Type B pancreatic cell (in vitro differentiated cells): ENCODE measurements around the gene CSRP3. TPM values are rescaled to one million over a fixed set of nuclear protein-coding genes. Genes with fewer than 3 reads are reported as not detected.

Experiments
- DNase-seq: peaks from one replicate; pipeline ENCODE4 v3.0.0; 2021; ENCODE audit warnings: mixed read lengths; ENCODE audit not compliant: unreplicated experiment; ENCODE audit errors: extremely low spot score
- H3K27ac Mint-ChIP-seq: 2 replicates; pipeline ENCODE4 v1.8.0; 2021; ENCODE audit warnings: mild to moderate bottlenecking, mixed read lengths
- H3K27me3 Mint-ChIP-seq: 2 replicates; pipeline ENCODE4 v1.8.0; 2021; ENCODE audit warnings: mixed read lengths
- H3K36me3 Mint-ChIP-seq: 2 replicates; pipeline ENCODE4 v1.8.0; 2021; ENCODE audit warnings: mixed read lengths
- H3K4me1 Mint-ChIP-seq: one replicate; pipeline ENCODE4 v1.8.0; 2021; ENCODE audit warnings: mixed read lengths; ENCODE audit not compliant: unreplicated experiment
- H3K4me3 Mint-ChIP-seq: 2 replicates; pipeline ENCODE4 v1.8.0; 2021; ENCODE audit warnings: mild to moderate bottlenecking, mixed read lengths
- H3K9me3 Mint-ChIP-seq: 2 replicates; pipeline ENCODE4 v1.8.0; 2021; ENCODE audit warnings: mixed read lengths
- CTCF ChIP-seq: fragments of 200-600 bp; sonication (generic); conservative IDR thresholded peaks from 2 replicates; pipeline ENCODE4 v1.5.0; 2021; ENCODE audit warnings: antibody characterized with exemption, mild to moderate bottlenecking
- total RNA-seq: library from RNA; stranded (reverse); gene quantifications from 2 replicates; pipeline ENCODE4 v1.2.1, GENCODE V29; 2021; ENCODE audit warnings: low replicate concordance

Gene CSRP3
- total RNA-seq, 1 donor from 2014 or later: not detected

GRCh38 chr11:19200410-19201201 is 1.2 kb downstream of the CSRP3 start:
- no peak overlapping the region for H3K27ac Mint-ChIP-seq
- DNase-seq: no peak
- H3K4me1 Mint-ChIP-seq: peaks cover 21% of the 10 kb centered on the region
- no peaks in the 10 kb centered on the region for H3K9me3 Mint-ChIP-seq
- no peak for TF ChIP-seq CTCF
- no peaks in the 10 kb centered on the region for H3K36me3 Mint-ChIP-seq
- H3K4me3 Mint-ChIP-seq: no peak overlapping the region
- no peaks in the 10 kb centered on the region for H3K27me3 Mint-ChIP-seq

GRCh38 chr11:19199771-19200170 is 2.0 kb downstream of the CSRP3 start:
- no peak overlapping the region for H3K27ac Mint-ChIP-seq
- H3K36me3 Mint-ChIP-seq: no peaks in the 10 kb centered on the region
- H3K4me1 Mint-ChIP-seq: peaks cover 23% of the 10 kb centered on the region
- no peaks in the 10 kb centered on the region for H3K27me3 Mint-ChIP-seq
- H3K4me3 Mint-ChIP-seq: no peak overlapping the region
- TF ChIP-seq CTCF: no peak
- no peak for DNase-seq
- H3K9me3 Mint-ChIP-seq: no peaks in the 10 kb centered on the region

- Mint-ChIP-seq H3K9me3 (no peaks in the 10 kb centered on the region), H3K36me3 (no peaks in the 10 kb centered on the region), H3K4me1 (peaks cover 24% of the 10 kb centered on the region), H3K27ac (no peak overlapping the region), H3K4me3 (no peak overlapping the region), H3K27me3 (no peaks in the 10 kb centered on the region)
- no peak for DNase-seq
- no peak for TF ChIP-seq CTCF
These were observed 2.7 kb downstream of the CSRP3 start for GRCh38 chr11:19199048-19199447.

GRCh38 chr11:19196432-19196831 is 5.4 kb downstream of the CSRP3 start:
- no peak for DNase-seq
- H3K9me3 Mint-ChIP-seq: no peaks in the 10 kb centered on the region
- no peak overlapping the region for H3K4me3 Mint-ChIP-seq
- no peak overlapping the region for H3K27ac Mint-ChIP-seq
- no peaks in the 10 kb centered on the region for H3K27me3 Mint-ChIP-seq
- H3K4me1 Mint-ChIP-seq: peaks cover 28% of the 10 kb centered on the region
- no peaks in the 10 kb centered on the region for H3K36me3 Mint-ChIP-seq
- no peak for TF ChIP-seq CTCF

GRCh38 chr11:19194620-19195308 is 7.0 kb downstream of the CSRP3 start:
- H3K27me3 Mint-ChIP-seq: no peaks in the 10 kb centered on the region
- no peak for DNase-seq
- H3K9me3 Mint-ChIP-seq: no peaks in the 10 kb centered on the region
- no peak overlapping the region for H3K4me3 Mint-ChIP-seq
- TF ChIP-seq CTCF: no peak
- H3K4me1 Mint-ChIP-seq: peaks cover 16% of the 10 kb centered on the region
- H3K27ac Mint-ChIP-seq: no peak overlapping the region
- no peaks in the 10 kb centered on the region for H3K36me3 Mint-ChIP-seq
